T-helper 22 cell (primary cell): ENCODE measurements around the gene POLRMT.
A peak's percentile ranks its signal among the peaks of the same experiment; 100 is the strongest.
"Not testable (repeated sequence)": the region's sequence is repeated elsewhere in the genome, so short reads cannot be mapped to it uniquely, and the experiment has no call there.

Experiments used
- DNase-seq: peaks from one replicate; pipeline ENCODE4 v3.0.0-alpha.2; 2020; ENCODE audit warnings: low read depth

The POLRMT gene

DNA sequence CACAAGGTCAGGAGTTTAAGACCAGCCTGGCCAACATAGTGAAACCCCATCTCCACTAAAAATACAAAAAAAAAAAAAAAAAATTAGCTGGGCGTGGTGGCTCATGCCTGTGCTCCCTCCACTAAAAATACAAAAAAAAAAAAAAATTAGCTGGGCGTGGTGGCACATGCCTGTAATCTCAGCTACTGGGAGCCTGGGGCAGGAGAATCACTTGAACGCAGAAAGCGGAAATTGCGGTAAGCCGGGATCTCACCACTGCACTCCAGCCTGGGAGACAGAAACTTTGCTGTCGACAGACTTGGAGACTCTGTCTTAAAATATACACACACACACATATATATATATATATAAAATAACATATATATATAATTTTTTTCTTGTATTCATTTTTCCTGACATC lies 6.8 kb downstream of the POLRMT start:
- not testable (repeated sequence) for DNase-seq

DNA sequence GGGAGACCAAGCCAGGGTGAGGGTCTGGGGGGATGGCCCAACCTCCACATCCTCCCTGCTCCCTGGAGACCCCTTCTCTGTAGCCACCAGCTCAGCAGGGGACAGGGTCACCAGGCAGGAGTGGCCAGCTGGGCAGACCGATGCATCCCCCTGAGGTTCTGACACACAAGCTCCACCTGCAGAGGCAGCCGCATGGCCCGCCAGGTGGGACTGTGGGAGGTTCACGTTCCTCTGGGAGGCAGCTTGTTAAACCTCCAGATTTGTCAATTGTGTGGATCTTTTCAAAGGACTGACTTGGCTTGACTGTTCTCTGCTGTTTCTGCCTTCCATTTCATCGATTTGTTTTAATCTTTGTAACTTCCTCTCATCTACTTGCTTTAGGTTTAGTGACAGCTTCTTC lies 8.1 kb downstream of the POLRMT start:
- no peak for DNase-seq

- no peak for DNase-seq
Observed at GRCh38 chr19:624433-625109, 8.8 kb downstream of the POLRMT start.

DNA sequence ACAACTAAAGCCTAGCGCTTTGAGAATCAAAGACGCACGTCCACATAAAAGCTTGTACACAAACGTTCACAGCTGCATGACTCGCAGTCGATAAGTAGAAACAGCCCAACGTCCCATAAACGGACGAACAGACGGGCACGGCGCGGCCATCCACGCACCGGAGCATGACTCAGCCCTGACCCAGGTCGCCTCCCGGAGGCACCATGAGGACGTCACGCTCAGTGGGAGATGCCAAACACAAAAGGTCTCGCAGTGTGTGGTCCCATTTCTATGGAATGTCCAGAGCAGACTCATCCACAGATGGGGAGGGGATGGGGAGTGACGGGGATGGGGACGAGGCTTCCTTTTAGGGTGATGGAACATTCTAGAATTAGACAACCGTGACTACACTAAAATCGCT lies 9.4 kb downstream of the POLRMT start:
- no peak for DNase-seq

GRCh38 chr19:623175-623916 lies 10.0 kb downstream of the POLRMT start:
- no peak for DNase-seq

DNA sequence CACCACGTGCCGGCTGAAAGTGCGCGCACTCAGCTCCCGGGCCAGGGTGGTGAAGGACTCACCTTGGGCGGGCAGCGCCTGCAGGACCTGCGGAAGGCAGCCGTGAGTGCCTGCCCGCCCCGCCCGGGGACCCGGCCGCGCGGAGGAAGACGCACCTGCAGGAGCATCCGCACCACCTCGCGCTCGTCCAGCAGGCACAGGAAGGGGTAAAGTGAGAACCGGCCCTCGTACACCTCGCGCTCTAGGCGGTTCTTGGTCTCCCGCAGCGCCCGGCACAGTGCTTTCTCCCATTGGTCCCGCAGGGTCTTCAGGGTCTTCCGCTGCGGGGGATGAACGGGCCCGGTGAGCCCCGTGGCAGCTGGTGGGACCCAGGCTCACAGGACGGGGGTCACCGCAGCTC lies 10.7 kb downstream of the POLRMT start:
- no peak for DNase-seq

DNA sequence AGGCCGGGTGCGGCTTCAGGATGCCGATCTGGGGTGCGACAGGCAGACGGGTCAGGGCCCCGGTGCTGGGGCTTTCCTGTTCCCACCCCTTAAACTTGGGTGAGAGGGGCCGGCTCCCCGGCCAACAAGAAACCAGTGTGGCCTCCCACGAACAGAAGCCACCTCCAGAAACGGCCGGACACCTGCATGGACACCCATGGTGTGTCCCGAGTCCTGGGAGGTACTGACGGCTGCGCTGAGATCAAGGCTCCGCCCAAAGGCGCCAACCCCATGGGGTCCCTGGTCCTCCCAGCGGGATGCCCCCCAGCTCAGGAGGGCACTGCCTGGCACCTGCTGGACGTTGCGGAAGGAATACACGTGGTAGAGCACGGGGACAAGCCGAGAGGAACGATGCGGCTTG lies 11.5 kb downstream of the POLRMT start:
- DNase-seq, result no peak

- not testable (repeated sequence) for DNase-seq
Observed at GRCh38 chr19:621191-621590, 12.1 kb downstream of the POLRMT start.

- DNase-seq, result no peak
Observed at GRCh38 chr19:620166-620862, 13.0 kb downstream of the POLRMT start.

GRCh38 chr19:619286-620002 lies 13.9 kb downstream of the POLRMT start:
- no peak for DNase-seq

- no peak for DNase-seq
Observed at GRCh38 chr19:618674-619285, 14.6 kb downstream of the POLRMT start.

DNA sequence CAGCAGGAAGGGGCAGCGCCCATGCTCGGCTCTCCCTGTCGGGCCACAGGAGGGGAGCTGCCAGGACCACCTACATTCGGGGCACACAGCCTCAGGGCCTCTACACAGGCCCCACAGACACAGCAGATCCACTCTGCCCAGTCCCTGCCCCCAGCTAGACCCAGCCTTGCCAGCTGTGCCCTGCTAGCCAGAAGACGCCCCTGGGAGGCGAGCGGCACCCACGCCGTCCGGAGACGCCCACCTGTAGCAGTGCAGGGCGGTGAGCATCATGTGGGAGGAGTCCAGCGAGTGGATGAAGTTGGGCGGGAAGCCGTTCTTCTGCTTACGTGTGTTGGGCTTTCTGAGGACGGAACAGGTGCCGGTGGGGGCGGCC lies 15.1 kb downstream of the POLRMT start:
- no peak for DNase-seq

DNA sequence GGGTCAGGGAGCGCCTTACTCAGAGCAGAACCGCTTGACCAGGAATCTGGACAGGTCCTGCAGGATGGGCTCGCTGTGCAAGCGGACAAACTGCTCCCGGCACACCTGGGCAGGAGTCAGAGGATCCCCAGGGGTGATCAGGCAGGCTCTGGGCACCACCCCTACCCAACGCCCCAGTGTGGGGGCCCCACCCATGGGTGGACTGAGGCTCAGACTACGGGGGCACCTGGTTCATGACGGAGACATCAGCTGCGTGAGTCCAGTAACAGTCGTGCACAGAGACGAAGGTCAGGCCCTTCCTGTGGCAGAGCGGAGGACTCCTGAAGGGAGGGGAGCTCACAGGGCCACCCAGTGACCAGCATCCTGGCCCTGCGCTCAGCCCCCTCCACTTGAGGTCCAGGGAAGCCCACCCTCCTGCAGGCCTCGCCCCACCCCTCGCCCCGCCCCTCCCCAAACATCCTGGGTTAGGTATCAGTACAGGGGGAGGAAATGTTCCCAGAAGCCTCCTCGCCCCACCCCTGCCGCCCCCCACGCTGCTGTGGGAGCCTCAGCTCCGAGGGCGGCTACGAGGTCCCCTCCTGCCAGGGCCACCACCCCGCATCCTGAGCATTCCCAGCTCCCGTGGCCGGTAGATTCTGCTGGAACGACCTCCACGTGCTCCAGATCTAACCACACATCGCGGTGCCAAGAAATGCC lies 15.6 kb downstream of the POLRMT start:
- no peak for DNase-seq

DNA sequence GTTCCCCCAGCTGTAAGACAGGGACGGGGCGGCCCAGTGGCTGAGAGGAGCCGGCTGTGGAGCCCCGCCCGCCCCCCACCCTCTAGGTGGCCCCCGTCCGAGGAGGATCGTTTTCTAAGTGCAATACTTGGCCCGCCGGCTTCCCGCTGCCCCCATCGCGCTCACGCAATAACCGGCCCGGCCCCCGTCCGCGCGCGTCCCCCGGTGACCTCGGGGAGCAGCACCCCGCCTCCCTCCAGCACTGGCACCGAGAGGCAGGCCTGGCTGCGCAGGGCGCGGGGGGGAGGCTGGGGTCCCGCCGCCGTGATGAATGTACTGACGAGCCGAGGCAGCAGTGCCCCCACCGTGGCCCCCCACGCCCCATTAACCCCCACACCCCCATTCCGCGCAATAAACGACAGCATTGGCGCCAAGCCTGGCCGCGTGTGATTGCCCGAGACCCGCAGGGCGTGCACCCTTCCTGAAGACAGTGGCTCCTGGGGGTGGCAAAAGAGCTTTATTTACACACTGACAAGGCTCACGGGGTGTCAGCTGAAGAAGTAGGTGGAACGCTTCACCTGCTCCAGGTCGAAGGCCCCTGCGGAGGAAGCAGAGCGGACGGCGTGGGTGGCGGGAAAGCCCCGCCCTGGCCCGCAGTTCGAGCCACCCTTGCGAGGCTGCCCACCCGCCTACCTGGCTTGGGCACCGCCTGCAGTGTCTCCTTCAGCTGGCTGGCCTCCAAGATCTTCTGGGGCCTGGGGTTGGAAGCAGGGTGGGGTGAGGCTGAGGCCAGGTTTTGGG lies 16.4 kb downstream of the POLRMT start:
- no peak for DNase-seq

- DNase-seq, result no peak
Observed at GRCh38 chr19:616062-616700, 17.2 kb downstream of the POLRMT start.

- no peak for DNase-seq
Observed at GRCh38 chr19:615619-616018, 17.7 kb downstream of the POLRMT start.

DNA sequence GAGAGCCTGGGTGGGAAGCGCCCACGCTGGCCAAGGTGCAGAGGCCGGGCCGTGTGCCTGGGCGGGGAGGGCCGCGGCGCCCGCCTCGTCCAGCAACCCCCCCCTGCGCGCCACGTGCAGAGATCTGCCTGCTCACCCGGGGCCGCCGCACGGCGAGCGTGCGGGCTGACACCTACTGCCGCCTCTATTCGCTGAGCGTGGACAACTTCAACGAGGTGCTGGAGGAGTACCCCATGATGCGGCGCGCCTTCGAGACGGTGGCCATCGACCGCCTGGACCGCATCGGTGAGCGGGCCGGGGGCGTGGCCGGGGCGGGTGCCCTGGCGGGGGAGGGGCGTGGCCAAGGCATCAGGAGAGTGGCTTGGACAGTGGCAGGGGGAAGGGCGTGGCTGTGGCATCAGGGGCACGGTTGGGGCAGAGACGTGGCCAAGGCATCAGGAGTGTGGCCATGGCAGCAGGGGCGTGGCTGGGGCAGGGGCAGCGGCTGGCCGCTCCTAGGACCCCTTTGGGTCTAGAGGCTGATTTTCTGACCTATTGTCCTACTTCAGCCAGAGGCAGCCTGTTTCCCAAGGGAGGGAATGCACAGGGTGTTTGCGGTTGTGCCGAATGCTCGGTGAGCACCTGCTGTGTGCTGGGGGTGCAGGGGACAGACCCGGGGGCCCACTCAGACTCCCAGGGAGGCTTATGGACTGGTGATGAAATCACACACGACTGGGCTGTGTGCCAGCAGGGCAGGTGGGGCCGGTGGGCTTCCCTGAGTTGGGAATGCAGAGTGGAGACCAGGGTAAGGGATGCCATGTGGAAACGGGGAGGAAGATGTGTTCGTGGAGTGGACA lies 19.4 kb downstream of the POLRMT start:
- DNase-seq, result no peak

DNA sequence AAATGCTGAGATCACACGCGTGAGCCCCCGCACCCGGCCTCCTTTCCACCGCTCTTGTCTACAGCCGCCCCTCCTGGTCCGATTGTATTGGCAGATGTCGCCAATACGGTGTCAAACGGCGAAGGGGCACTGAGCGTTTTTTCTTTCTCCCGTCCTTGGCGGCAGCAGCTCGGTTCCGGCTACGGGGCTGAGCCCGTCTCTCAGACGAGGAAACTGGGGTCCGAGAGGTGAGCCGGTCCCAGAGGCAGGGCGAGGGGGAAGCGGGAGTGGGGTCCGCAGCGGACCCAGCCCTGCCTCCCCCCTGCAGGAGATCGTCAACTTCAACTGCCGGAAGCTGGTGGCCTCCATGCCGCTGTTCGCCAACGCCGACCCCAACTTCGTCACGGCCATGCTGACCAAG lies 20.4 kb downstream of the POLRMT start:
- no peak for DNase-seq

DNA sequence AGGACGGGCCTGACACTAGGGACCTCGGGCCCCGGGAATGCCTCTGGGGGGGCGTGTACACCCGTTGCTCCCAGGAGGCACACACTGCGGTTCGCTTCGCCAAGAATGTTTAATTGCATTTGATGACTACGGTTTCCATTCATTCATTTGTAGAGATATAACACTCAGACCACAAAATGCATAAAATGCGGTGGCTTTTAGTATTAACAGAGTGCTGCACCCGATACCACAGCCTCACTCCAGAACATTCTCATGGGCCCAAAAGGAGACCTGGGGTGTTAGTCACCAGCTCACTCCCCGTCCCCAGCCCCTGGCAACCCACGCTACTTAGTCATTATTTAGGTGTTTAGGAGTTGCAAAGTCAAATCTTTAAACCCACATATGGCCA lies 21.9 kb downstream of the POLRMT start:
- DNase-seq, result peak; percentile 56
